Karpas-422 (cell line): ENCODE data around the gene NTN5. TPM values are rescaled to one million over a fixed set of nuclear protein-coding genes. Genes with fewer than 3 reads are reported as not detected.
"Not testable (repeated sequence)": the region's sequence is repeated elsewhere in the genome, so short reads cannot be mapped to it uniquely, and the experiment has no call there.

ENCODE experiments used
- DNase-seq: peaks from one replicate; pipeline ENCODE4 v3.0.0-alpha.2; 2015
- H2AFZ ChIP-seq: fragments of 200-600 bp; sonication (generic); 2 replicates; pipeline ENCODE4 v1.6.1; 2014; ENCODE audit warnings: antibody characterized with exemption, low read length, mixed read lengths
- H3K27ac ChIP-seq: fragments of 200-600 bp; sonication (generic); 2 replicates; pipeline ENCODE4 v1.5.1; 2014; ENCODE audit warnings: mild to moderate bottlenecking, low read length, moderate library complexity
- H3K27me3 ChIP-seq: fragments of 200-600 bp; sonication (generic); 2 replicates; pipeline ENCODE4 v1.6.1; 2014; ENCODE audit warnings: low read length, mixed read lengths
- H3K36me3 ChIP-seq: fragments of 200-600 bp; sonication (generic); 2 replicates; pipeline ENCODE4 v1.6.1; 2014; ENCODE audit warnings: low read length, mixed read lengths; ENCODE audit not compliant: insufficient read depth
- H3K4me1 ChIP-seq: fragments of 200-600 bp; sonication (generic); 2 replicates; pipeline ENCODE4 v1.6.1; 2014; ENCODE audit warnings: mild to moderate bottlenecking, low read length, mixed read lengths
- H3K4me2 ChIP-seq: fragments of 200-600 bp; sonication (generic); 2 replicates; pipeline ENCODE4 v1.6.1; 2014; ENCODE audit warnings: low read length, low read depth, mild to moderate bottlenecking; ENCODE audit not compliant: poor library complexity, severe bottlenecking
- H3K4me3 ChIP-seq: fragments of 200-600 bp; sonication (generic); 2 replicates; pipeline ENCODE4 v1.5.1; 2014; ENCODE audit warnings: mild to moderate bottlenecking, antibody characterized with exemption, low read length, mixed read lengths
- H3K79me2 ChIP-seq: fragments of 200-600 bp; sonication (generic); 2 replicates; pipeline ENCODE4 v1.6.1; 2014; ENCODE audit warnings: mild to moderate bottlenecking, low read length, mixed read lengths
- H3K9ac ChIP-seq: fragments of 200-600 bp; sonication (generic); 2 replicates; pipeline ENCODE4 v1.6.0; 2014; ENCODE audit warnings: low read length
- H3K9me2 ChIP-seq: fragments of 200-600 bp; sonication (generic), shearing (Covaris generic); replicated peaks from 2 replicates; pipeline ENCODE4 v1.6.0; 2014; ENCODE audit warnings: mild to moderate bottlenecking, low read length, moderate library complexity; ENCODE audit not compliant: insufficient read depth
- H3K9me3 ChIP-seq: fragments of 300-700, 200-600 bp; sonication (generic); 2 replicates; pipeline ENCODE4 v1.6.1; 2014; ENCODE audit warnings: low read length, mixed read lengths
- H4K20me1 ChIP-seq: fragments of 200-600 bp; sonication (generic); 2 replicates; pipeline ENCODE4 v1.6.1; 2014; ENCODE audit warnings: mild to moderate bottlenecking, antibody characterized with exemption, low read length, low read depth; ENCODE audit not compliant: insufficient read depth
- total RNA-seq: library from RNA; depleted of rRNA; stranded (reverse); fragments of >200 nt; shearing (Covaris generic); gene quantifications from 2 replicates; pipeline ENCODE4 v1.2.3, GENCODE V29; 2014; ENCODE audit warnings: low replicate concordance

Gene NTN5
- total RNA-seq, 1 experiment from 2014 or later: not detected

DNA sequence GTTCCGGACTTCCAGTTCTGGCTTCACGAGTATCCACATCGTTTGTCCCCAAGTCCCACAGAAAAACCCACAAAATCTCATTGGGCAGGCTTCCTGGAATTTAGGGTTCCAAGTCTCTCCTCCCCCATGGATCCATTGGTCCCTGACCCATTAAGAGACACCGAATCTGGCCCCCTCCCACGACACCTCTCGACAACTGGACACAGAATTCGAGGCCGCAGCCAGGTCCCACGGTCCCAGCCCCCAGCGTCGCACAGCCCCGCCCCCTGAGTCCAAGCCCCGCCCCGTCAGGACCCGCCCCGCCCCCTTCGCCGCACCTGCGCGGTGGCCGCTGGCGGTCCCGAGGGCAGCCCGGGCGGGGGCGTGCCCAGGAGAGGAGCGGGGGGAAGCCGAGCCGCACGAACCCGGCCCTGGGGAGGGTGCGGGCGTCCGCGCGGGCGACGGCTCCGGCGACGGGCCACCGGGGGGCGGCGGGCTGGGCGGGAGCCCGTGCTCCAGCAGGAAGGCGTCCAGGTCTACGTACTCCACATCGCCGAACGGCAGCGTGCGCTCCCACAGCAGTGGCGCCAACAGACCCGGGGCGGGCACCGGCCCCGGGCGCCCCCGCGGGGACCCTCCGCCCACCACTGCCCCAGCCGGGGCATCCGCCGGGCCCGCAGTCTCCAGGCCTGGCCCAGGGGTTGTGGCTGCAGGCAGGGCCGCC, 37.4 kb downstream of the NTN5 start:
- peak; percentile 90 for DNase-seq
- H3K9ac ChIP-seq: peak overlapping the region; percentile 83
- no peaks in the 10 kb centered on the region; the same call in 1 of the 2 replicates for H3K9me2 ChIP-seq
- peak overlapping the region; percentile 88 for H3K27ac ChIP-seq
- peak overlapping the region; percentile 88 for H3K4me3 ChIP-seq
- H3K36me3 ChIP-seq: no peaks in the 10 kb centered on the region; the same call in 1 of the 2 replicates
- H3K79me2 ChIP-seq: peaks cover 4% of the 10 kb centered on the region; the same call in 1 of the 2 replicates
- no peaks in the 10 kb centered on the region for H4K20me1 ChIP-seq
- no peak overlapping the region for H2AFZ ChIP-seq
- no peaks in the 10 kb centered on the region for H3K27me3 ChIP-seq
- no peaks in the 10 kb centered on the region for H3K9me3 ChIP-seq
- H3K4me2 ChIP-seq: peak overlapping the region; percentile 86
- peaks cover 48% of the 10 kb centered on the region for H3K4me1 ChIP-seq

DNA sequence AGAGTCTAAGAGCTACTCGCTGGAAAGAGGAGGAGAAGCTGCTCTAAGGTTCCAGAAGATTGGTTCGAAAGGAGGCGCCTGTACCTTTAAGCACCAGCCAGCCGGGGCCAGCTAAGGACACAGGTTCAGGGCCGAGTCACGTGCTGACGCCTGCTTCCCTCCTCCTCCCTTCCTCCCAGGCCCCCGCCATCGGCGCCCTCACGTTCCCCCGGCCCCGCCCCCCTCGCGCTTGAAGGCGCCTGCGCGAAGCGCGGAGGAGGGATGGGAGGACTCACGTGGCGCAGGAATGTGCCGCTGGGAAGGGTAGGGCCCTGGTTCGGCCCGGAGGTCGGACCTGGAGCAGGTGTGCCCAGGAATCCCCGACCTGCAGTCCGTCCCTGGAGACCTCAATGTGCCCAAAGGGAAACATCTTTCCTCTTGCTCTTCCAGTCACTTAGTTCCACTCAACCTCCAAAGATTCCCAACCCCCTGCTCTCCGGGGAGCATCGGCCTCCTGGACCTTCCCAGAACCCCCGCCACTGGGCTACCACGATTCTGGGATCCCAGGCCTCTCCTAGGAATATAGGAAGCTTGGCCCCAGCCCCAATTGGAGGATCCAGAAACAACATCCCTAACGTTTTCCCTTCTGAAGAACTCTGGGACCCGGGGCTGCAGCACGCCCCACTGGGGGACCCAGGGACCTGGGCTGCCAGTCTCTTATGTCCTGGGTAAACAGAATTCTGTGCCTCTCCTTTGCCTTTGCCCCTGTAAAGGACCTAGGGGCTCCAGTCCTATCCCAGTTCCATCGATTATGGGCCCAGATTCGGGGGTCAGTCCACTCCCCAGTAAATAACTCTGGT, 38.2 kb downstream of the NTN5 start:
- peak overlapping the region; percentile 80 for H3K27ac ChIP-seq
- H2AFZ ChIP-seq: no peak overlapping the region; the same call in 1 of the 2 replicates
- H3K4me1 ChIP-seq: peaks cover 48% of the 10 kb centered on the region
- peak overlapping the region; percentile 73 for H3K9ac ChIP-seq
- peaks cover 4% of the 10 kb centered on the region; the same call in 1 of the 2 replicates for H3K79me2 ChIP-seq
- peak overlapping the region; percentile 83 for H3K4me2 ChIP-seq
- no peaks in the 10 kb centered on the region for H3K9me3 ChIP-seq
- H3K4me3 ChIP-seq: peak overlapping the region; percentile 63
- DNase-seq: peak; percentile 98
- peaks cover 7% of the 10 kb centered on the region for H3K36me3 ChIP-seq
- H3K27me3 ChIP-seq: no peaks in the 10 kb centered on the region
- peaks cover 7% of the 10 kb centered on the region for H4K20me1 ChIP-seq
- H3K9me2 ChIP-seq: no peaks in the 10 kb centered on the region; the same call in 1 of the 2 replicates

DNA sequence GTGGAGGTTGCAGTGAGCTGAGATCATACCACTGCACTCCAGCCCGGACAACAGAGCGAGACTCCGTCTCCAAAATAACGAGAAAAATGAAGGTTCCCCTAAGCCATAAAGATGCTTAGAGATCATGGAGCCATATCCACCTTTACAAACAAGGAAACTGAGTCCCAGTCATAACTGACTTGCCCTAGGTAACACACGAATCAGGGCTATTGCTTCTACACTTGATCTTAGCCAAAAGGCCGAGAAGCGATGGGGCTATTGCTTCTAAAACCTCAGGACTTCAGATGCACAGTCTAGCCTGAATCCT, 38.8 kb downstream of the NTN5 start:
- peak overlapping the region; percentile 73 for H3K9ac ChIP-seq
- no peaks in the 10 kb centered on the region; the same call in 1 of the 2 replicates for H3K9me2 ChIP-seq
- no peak for DNase-seq
- H3K4me3 ChIP-seq: peak overlapping the region; percentile 63
- peaks cover 48% of the 10 kb centered on the region for H3K4me1 ChIP-seq
- peak overlapping the region; percentile 83 for H3K4me2 ChIP-seq
- H3K36me3 ChIP-seq: peaks cover 11% of the 10 kb centered on the region
- H3K9me3 ChIP-seq: no peaks in the 10 kb centered on the region
- no peaks in the 10 kb centered on the region for H3K27me3 ChIP-seq
- peaks cover 4% of the 10 kb centered on the region; the same call in 1 of the 2 replicates for H3K79me2 ChIP-seq
- peak overlapping the region; percentile 80 for H3K27ac ChIP-seq
- H4K20me1 ChIP-seq: peaks cover 7% of the 10 kb centered on the region
- no peak overlapping the region; the same call in 1 of the 2 replicates for H2AFZ ChIP-seq

DNA sequence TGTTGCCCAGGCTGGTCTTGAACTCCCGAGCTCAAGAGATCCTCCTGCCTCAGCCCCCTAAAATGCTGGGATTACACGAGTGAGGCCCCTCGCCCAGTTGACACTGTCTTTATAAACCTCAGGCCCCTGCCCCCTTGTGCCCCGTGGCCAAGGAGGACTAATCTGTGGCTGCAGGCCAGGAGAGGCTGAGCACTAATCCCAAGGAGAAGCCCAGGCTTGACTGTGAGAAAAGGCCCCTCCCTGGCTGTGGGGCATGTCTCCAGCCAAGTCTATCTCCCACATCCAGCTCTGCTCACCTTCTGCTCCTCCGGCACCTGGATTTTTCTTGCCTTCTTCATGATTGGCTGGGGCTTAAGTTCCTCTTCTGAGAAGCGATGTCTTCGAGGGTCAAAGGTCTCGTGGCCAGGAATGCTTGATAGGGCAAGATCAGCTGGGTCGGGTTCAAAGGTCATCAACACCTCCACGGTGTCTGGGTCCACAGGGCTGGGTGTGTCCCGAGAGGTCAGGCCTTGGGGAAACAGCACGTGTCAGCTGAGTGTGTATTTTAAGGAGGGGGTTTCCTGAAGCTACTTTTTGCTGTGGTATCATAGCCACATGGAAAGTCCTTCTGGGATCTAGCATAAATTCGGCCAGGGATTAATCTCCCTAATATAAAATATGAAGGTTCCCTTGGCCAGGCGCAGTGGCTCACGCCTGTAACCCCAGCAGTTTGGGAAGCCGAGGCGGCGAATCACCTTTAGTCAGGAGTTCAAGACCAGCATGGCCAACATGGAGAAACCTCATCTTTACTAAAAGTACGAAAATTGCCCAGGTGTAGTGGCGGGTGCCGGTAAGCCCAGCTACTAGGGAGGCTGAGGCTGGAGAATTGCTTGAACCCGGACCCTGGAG, 39.4 kb downstream of the NTN5 start:
- Histone ChIP-seq H3K36me3 (peaks cover 11% of the 10 kb centered on the region), H3K4me1 (peaks cover 44% of the 10 kb centered on the region), H3K27me3 (no peaks in the 10 kb centered on the region), H2AFZ (no peak overlapping the region), H3K79me2 (peaks cover 4% of the 10 kb centered on the region; the same call in 1 of the 2 replicates), H4K20me1 (peaks cover 7% of the 10 kb centered on the region), H3K9ac (peak overlapping the region; percentile 73), H3K4me3 (peak overlapping the region; percentile 63; the same call in 1 of the 2 replicates), H3K9me2 (no peaks in the 10 kb centered on the region; the same call in 1 of the 2 replicates), H3K27ac (peak overlapping the region; percentile 80), H3K9me3 (no peaks in the 10 kb centered on the region), H3K4me2 (peak overlapping the region; percentile 83)
- DNase-seq: peak; percentile 49

DNA sequence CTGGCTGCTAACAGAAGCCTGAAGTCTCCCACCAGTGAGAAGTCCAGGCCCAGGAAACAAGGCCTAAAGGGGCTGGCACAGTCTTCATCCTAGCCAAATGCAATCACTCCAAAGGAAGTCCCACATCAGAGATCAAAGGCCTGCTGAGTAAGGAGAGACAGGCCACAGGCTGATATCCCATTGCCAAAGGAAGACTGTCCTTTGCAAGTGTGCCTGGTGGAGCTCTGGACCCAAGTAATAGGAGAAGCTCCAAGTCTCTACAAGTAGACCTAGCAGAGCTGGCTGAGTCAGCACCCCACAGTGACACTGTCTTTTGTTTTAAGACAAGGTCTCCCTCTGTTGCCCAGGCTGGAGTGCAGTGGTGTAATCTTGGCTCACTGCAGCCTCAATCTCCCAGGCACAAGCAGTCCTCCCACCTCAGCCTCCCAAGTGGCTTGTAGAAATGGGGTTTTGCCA, 40.1 kb downstream of the NTN5 start:
- DNase-seq: no peak
- Histone ChIP-seq H3K9me3 (no peaks in the 10 kb centered on the region), H3K4me2 (no peak overlapping the region), H3K4me3 (no peak overlapping the region), H3K27ac (0 out of 2 replicates have a peak overlapping the region, but pooled peaks have one; percentile 9), H3K9ac (no peak overlapping the region), H2AFZ (no peak overlapping the region), H3K9me2 (no peaks in the 10 kb centered on the region; the same call in 1 of the 2 replicates), H3K4me1 (peaks cover 37% of the 10 kb centered on the region), H4K20me1 (peaks cover 7% of the 10 kb centered on the region), H3K36me3 (peaks cover 11% of the 10 kb centered on the region), H3K79me2 (peaks cover 4% of the 10 kb centered on the region; the same call in 1 of the 2 replicates), H3K27me3 (no peaks in the 10 kb centered on the region)

DNA sequence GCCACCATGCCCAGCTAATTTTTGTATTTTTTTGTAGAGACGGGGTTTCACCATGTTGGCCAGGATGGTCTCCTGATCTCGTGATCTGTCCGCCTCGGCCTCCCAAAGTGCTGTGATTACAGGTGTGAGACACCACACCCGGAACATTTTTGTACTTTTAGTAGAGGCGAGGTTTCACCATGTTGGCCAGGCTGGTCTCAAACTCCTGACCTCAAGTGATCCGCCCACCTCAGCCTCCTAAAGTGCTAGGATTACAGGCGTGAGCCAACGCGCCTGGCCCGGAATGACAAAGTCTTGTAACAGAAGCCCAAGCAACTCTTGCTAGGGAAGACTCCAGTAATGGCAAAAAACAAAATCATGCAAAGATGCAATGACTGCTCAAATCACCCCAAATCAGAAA, 40.5 kb downstream of the NTN5 start:
- DNase-seq, H3K9me2 ChIP-seq, H4K20me1 ChIP-seq, H3K9me3 ChIP-seq, H3K27me3 ChIP-seq, H3K9ac ChIP-seq, H3K4me2 ChIP-seq, H3K79me2 ChIP-seq, H2AFZ ChIP-seq, H3K4me3 ChIP-seq: not testable (repeated sequence)
- Histone ChIP-seq H3K4me1 (peaks cover 36% of the 10 kb centered on the region), H3K27ac (0 out of 2 replicates have a peak overlapping the region, but pooled peaks have one; percentile 9), H3K36me3 (peaks cover 11% of the 10 kb centered on the region)

DNA sequence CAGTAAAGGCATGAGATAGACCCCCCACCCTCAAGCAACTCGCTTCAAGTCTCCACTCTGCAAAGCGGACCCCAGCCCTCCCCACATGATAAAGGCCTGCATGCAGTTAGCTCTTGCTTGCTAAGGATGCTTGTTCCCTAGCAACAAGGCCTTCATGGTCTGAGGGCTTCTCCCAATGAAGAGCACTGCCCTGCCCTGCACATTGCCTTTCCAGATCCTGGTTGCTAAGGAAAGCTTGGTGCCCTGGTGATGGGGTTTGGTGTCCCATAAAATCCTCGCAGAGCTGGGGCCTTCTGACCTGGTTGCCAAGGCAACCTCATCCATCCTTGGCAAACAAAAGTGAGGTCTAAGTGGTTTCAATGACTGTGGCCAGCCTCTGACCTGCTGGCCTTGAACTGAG, 41.6 kb downstream of the NTN5 start:
- Histone ChIP-seq H3K4me2 (no peak overlapping the region), H3K9me2 (no peaks in the 10 kb centered on the region; the same call in 1 of the 2 replicates), H3K27me3 (no peaks in the 10 kb centered on the region), H3K9me3 (no peaks in the 10 kb centered on the region), H3K79me2 (peaks cover 4% of the 10 kb centered on the region; the same call in 1 of the 2 replicates), H3K4me3 (no peak overlapping the region), H3K36me3 (peaks cover 12% of the 10 kb centered on the region), H2AFZ (no peak overlapping the region), H3K9ac (no peak overlapping the region), H3K27ac (no peak overlapping the region), H4K20me1 (peaks cover 7% of the 10 kb centered on the region), H3K4me1 (peaks cover 26% of the 10 kb centered on the region)
- no peak for DNase-seq
